H1 (cell line): ENCODE data around the gene CDHR5. TPM values are rescaled to one million over a fixed set of nuclear protein-coding genes. Genes with fewer than 3 reads are reported as not detected.

Source experiments
- ATF2 ChIP-seq: IDR thresholded peaks from 2 replicates; pipeline ENCODE4 v1.6.1; 2012; ENCODE audit warnings: low read length, inconsistent platforms
- BCL11A ChIP-seq, 2 experiments: IDR thresholded peaks; one replicate each; pipeline ENCODE4 v1.6.1; 2011; ENCODE audit warnings: low read depth in 2 of 2, low read length in 2 of 2, mild to moderate bottlenecking in 2 of 2
- CHD1 ChIP-seq: IDR thresholded peaks from 2 replicates; pipeline ENCODE4 v1.6.1; 2012; ENCODE audit warnings: low read depth, low read length, improper control_type of control experiment
- HDAC2 ChIP-seq, 2 experiments: fragments of 300-600 bp in 1 of 2; sonication (generic) in 1 of 2; IDR thresholded peaks; 2 replicates each; pipeline ENCODE4 v1.6.1; 2011 to 2012; ENCODE audit warnings: low read depth in 2 of 2, low read length in 2 of 2, mild to moderate bottlenecking in 2 of 2, moderate library complexity in 2 of 2, borderline replicate concordance in 1 of 2, inconsistent platforms in 1 of 2
- JUN ChIP-seq: IDR thresholded peaks from 2 replicates; pipeline ENCODE4 v1.6.1; 2011; ENCODE audit warnings: low read depth, mild to moderate bottlenecking, improper control_type of control experiment, low read length
- PHF8 ChIP-seq: fragments of 200-600 bp; sonication (generic); conservative IDR thresholded peaks from 2 replicates; pipeline ENCODE4 v1.7.1; 2012; ENCODE audit warnings: low read depth, mild to moderate bottlenecking, inconsistent platforms, low read length, moderate library complexity
- POLR2AphosphoS5 ChIP-seq: IDR thresholded peaks from 2 replicates; pipeline ENCODE4 v1.6.1; 2011; ENCODE audit warnings: low read depth, low read length
- POU5F1 ChIP-seq: IDR thresholded peaks from 2 replicates; pipeline ENCODE4 v1.6.1; 2011; ENCODE audit warnings: low read depth, mild to moderate bottlenecking, low read length, moderate library complexity
- RNF2 ChIP-seq: fragments of 200-900, 300-1000 bp; sonication (generic); IDR thresholded peaks from 2 replicates; pipeline ENCODE4 v1.7.1; 2016; ENCODE audit warnings: borderline replicate concordance, low read depth, mild to moderate bottlenecking, antibody characterized with exemption, low read length; ENCODE audit not compliant: poor library complexity, severe bottlenecking; ENCODE audit errors: missing control alignments
- SIX5 ChIP-seq: IDR thresholded peaks from 2 replicates; pipeline ENCODE4 v1.6.1; 2011; ENCODE audit warnings: mild to moderate bottlenecking, low read depth, low read length
- SP1 ChIP-seq: IDR thresholded peaks from 2 replicates; pipeline ENCODE4 v1.6.1; 2011; ENCODE audit warnings: low read depth, low read length
- SP2 ChIP-seq: IDR thresholded peaks from 2 replicates; pipeline ENCODE4 v1.6.1; 2012; ENCODE audit warnings: mild to moderate bottlenecking, low read length, inconsistent platforms
- TBP ChIP-seq: IDR thresholded peaks from 2 replicates; pipeline ENCODE4 v1.6.1; 2011; ENCODE audit warnings: low read depth, low read length, improper control_type of control experiment
- YY1 ChIP-seq: IDR thresholded peaks from 2 replicates; pipeline ENCODE4 v1.6.1; 2011; ENCODE audit warnings: low read depth, mild to moderate bottlenecking, low read length
- polyA plus RNA-seq, 7 experiments: library from polyadenylated mRNA; depleted of rRNA in 3 of 7; stranded (reverse) in 5 of 7; unstranded in 2 of 7; fragments of >200 nt in 5 of 7; fragments of 200-250 nt in 2 of 7; gene quantifications; 1 replicate in 5 of 7; 2 replicates in 1 of 7; 4 replicates in 1 of 7; pipeline versions ENCODE4 v1.2.1 to v1.2.3, GENCODE V29; 2011 to 2013; ENCODE audit warnings: missing spikeins in 2 of 7, mixed read lengths in 2 of 7
- total RNA-seq: library from RNA; stranded (reverse); fragmentation: NEBNext Ultra II Directional; extraction: Animal tissue kit (Norgen Biotek cat#: 25700); gene quantifications from 2 replicates; pipeline ENCODE4 v1.2.1, GENCODE V29; 2021
- TF ChIP-seq, protein P1 (sequence below), 3 experiments: IDR thresholded peaks; 1 replicate in 2 of 3; 2 replicates in 1 of 3; pipeline versions ENCODE4 v1.5.1 to v1.6.1; 2011; ENCODE audit warnings: low read length in 3 of 3, mild to moderate bottlenecking in 3 of 3, inconsistent platforms in 2 of 3, low read depth in 1 of 3, moderate library complexity in 1 of 3; ENCODE audit not compliant: insufficient read depth in 1 of 3; ENCODE audit errors: control extremely low read depth in 1 of 3
- TF ChIP-seq, protein P2 (sequence below): IDR thresholded peaks from 2 replicates; pipeline ENCODE4 v1.6.1; 2011; ENCODE audit warnings: low read depth, mild to moderate bottlenecking, low read length; ENCODE audit not compliant: insufficient read depth

Gene CDHR5
- total and polyA plus RNA-seq, 2 of the 8 experiments (the other 6 are each of a cell fraction or from before 2014, with no cell fraction given) = not detected

- TF ChIP-seq POU5F1 = no peak
- no peak for TF ChIP-seq YY1
- TF ChIP-seq RNF2 = peak; percentile 34
- no peak for TF ChIP-seq JUN
- no peak for TF ChIP-seq PHF8
- TF ChIP-seq SP1 = no peak
- TF ChIP-seq SP2 = no peak
- TF ChIP-seq, protein P1, sequence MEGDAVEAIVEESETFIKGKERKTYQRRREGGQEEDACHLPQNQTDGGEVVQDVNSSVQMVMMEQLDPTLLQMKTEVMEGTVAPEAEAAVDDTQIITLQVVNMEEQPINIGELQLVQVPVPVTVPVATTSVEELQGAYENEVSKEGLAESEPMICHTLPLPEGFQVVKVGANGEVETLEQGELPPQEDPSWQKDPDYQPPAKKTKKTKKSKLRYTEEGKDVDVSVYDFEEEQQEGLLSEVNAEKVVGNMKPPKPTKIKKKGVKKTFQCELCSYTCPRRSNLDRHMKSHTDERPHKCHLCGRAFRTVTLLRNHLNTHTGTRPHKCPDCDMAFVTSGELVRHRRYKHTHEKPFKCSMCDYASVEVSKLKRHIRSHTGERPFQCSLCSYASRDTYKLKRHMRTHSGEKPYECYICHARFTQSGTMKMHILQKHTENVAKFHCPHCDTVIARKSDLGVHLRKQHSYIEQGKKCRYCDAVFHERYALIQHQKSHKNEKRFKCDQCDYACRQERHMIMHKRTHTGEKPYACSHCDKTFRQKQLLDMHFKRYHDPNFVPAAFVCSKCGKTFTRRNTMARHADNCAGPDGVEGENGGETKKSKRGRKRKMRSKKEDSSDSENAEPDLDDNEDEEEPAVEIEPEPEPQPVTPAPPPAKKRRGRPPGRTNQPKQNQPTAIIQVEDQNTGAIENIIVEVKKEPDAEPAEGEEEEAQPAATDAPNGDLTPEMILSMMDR (IDR thresholded peaks at IDR 0.05; ENCODE audit: control extremely low read depth in 1 of 3, insufficient read depth in 1 of 3, low read depth in 1 of 3, low read length in 3 of 3) = peak in 1 of 3 experiments; percentile 11; a peak in 1 of 4 replicates
- no peak for TF ChIP-seq CHD1
- no peak for TF ChIP-seq HDAC2 (IDR thresholded peaks at IDR 0.05; ENCODE audit: borderline replicate concordance in 1 of 2, low read depth in 2 of 2, low read length in 2 of 2)
- TF ChIP-seq TBP = no peak
- TF ChIP-seq, protein P2, sequence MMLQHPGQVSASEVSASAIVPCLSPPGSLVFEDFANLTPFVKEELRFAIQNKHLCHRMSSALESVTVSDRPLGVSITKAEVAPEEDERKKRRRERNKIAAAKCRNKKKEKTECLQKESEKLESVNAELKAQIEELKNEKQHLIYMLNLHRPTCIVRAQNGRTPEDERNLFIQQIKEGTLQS = no peak
- TF ChIP-seq BCL11A (IDR thresholded peaks at IDR 0.05; ENCODE audit: low read depth in 2 of 2, low read length in 2 of 2) = no peak
- TF ChIP-seq POLR2AphosphoS5 = peak; percentile 30; the same call in 1 of the 2 replicates
- TF ChIP-seq SIX5 = no peak
- 0 out of 2 replicates have a peak, but pooled peaks have one; percentile 1 for TF ChIP-seq ATF2
These were observed 13.1 kb upstream of the CDHR5 start (continued) for GRCh38 chr11:637593-638521.
